DMS153 treated with DMSO at 0.1 percent for 48 hours (cell line): ENCODE data around the gene ACTG1.

Experiments
- DNase-seq: peaks from one replicate; lab custom pipeline; 2025; ENCODE audit not compliant: unreplicated experiment; lab: John Stamatoyannopoulos, UW

The ACTG1 gene

DNA sequence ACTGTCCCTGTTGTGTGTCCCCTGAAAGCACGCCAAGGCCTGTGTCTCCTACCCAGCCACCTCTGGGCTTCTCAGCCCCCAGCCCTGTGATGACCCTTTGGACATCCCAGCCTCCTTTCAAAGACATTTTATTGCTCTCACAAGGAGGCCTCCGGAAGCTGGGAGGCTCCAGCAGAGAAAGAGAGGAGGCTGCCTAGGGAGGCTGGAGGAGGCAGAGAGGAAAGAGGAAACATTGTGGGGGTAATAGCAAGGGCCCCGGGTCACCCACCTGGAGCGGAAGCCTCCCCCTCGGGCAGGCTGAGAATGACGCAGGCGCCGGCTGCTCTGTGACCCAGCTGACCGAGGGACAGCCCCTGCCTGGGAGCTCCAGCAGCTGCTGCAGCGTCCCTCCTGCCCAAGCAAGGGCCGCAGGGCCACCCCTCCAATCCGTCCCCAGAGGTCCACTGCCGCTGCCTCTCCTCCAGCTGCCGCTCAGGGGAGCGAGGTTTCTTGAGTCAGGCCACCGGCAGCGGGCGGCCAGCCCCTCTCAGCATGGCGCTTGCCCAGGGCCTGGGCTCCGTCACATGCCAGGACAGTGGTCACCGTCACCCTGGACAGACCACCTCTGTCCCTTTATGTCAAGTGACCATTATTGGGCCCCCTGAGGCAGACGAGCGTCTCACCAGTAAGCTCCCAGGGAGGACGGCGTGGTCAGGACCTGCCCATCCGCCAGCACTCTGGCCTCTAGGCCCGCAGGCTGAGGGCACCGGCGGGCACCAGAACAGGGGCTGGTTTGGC is 29.3 kb downstream of the ACTG1 start:
- no peak for DNase-seq

DNA sequence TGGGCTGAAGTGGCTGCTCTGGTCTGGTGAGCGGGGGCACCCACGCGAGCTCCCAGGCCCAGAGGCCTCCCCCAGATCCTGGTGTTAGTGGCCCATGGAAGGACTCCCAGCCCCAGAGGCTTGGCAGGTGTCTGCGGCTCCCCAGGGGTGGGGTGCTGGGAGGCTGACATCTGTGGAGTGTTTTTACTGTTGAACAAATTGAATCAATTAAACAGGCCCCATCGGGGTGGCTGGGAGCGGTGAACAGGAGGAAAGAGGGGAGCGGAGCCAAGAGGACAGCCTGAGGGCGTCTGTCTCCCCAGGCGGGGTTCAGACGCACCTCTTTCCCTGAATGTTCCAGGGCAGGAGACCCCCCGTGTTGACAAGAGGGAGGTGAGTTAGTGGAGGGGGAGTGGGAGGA is 29.9 kb downstream of the ACTG1 start:
- DNase-seq, result no peak

DNA sequence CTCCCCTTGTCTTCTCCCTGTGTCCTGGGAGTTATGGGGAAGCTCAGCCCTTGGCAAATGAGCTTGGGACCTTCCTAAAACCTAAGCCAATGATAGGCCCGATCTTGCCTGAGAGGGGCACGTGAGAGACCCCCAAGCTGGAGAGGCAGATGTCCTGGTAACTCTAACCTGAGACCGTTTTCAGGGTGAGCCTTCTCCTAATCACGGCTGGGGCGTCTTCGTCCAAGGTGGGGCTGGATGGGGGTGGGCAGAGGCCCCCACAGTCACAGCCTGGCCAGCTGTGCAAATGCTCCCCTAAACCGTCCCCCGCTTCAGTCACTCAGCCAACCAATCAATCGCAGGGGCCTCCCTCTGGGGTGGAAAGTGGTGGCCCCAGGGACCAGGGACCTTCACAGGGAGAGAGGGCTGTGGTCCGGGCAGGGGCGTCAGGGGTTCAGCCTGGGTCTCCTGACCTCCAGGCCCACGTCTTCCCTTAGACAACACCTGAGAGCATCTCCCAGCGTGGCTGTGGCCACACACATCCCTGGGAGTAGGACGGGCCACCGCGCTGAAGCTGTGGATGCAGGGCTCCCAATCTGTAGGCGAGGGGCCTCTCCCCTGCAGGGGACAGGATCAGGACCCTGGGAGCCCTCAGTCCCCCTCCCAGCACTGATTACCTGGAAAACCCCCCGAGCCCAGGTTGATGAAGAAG is 30.6 kb downstream of the ACTG1 start:
- DNase-seq, result no peak

DNA sequence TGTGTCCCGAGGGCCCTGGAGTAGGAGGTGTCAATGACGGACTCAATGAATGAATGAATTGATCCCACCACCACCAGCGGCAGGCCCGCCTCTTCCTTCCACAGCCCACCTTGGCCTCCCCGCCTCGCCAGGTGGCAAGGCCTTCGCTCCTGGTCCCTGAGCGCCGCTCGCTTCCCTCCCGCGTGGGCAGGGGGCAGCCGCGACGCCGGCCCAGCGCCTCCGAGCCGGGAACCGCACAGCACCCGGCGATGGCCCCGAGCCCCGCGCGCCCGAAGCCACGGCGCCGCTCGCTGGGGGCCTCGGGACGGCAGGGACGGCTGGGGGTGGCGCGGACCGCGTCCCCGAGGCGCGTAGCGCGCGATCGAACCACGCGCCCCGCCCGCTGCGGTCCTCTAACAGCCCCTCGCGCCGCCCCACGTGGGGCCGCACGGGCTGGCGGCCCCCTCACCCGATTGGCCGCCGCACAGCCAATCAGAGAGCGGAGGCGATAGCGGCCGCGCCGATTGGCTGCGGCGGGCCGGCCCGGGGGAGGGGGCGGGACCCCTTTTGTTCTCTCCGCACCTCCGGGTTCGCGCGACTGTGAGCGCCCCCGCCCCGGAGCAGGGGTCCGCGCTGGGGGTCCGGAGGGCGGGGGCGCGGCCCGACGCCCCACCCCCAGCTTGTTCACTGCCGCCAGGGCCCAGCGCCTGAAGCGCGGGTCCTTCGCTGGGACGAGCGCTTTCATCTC is 31.4 kb downstream of the ACTG1 start:
- DNase-seq, result peak; percentile 40

DNA sequence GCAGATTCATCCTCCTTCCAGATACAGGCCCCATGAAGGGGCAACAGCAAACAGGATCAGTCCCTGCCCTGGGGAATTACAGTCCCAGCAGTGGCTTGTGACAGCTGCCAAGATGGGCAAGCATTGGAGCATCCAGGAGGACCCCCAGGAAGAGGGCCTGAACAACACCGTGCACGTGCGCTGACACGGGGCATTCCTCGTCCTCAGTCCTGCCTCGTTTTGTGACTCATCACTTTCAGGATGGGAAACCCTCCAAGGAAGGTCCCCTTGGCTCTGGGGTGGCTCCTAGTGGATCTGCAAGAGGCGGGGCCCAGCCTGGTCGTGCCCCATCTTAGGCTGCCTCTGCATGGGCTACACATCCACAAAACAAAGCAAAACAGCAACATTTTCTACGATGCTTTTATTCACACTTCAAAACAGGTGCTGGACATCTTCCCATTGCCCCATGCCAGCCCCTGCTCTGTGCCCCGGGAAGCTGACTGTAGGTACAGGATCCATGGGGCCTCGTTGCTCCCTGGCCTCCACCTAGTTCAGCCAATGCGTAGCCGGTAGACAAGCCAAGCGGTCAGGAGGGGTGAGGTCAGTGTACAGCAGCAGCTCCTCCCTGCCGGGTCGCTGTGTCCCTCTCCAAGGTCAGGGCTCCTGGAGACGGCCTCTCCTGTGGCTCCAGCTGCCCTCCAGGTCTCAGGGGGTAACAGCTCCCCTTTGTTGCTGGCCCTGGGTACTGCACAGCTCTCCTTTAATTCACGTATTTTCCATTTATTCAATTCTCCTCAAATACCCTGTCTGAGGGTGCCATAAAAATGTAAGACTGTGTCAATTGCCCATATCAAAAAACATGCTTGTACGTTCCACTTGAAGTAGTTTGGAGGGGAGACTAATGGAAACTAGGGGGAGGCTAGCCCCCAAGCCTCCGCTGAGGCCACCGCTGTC is 32.2 kb downstream of the ACTG1 start:
- DNase-seq, result no peak

DNA sequence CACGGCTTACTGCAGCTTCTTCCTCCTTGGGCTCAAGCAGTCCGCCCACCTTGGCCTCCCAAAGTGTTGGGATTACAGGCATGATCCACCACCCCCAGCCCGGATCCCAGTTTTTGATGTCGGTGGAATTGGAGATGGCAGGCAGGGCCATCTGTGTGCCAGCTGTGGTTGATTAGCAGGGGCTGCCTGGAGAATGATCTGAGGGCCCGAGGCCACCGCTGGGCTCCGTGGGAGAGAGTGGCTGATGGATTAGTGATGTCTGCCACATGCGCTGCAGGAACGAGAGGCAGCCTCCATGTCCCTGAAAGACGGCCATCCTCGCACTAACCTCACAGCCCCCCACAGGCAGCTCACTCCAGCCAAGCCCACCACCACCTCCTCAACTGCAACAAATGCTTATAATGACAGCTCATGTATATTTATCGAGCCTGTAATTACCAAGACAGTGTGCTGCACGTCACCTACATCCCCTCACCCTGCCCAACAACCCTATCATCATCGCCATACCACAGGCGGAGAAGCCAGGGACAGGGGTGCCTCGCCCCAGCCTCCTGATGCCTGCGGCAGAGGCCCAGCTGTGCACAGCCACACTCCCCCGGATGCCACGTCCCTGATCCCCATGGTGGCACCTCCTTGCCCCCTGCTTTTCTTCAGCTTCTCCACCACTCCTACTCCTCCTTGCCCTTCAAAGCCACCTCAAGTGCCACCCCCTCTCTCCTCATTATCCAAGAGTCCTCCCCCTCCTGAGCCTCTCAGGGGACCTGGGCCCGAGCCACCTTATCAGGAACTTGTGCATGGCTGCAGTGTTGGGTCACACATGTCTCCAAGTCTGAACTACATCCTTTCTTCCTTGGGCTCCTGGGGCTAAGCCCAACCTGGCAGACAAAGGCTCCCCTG is 33.2 kb downstream of the ACTG1 start:
- DNase-seq, result no peak

DNA sequence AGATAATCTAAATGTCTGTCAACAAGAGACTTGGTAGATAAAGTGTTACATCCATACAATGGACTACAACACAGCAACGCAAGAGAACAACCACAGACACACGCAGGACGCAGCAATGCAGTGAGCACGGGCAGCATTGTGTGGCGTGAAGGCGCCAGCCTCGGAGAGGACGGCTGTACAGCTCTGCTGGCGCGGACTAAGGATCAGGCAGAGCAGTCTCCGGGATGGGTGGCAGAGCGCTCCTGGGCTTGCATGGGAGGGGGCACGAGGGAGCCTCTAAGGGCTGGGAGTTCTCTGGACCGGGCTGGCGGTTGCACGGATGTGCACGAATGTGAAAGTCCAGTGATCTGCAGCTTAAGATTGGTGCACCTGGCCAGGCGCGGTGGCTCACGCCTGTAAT is 34.5 kb downstream of the ACTG1 start:
- no peak for DNase-seq

DNA sequence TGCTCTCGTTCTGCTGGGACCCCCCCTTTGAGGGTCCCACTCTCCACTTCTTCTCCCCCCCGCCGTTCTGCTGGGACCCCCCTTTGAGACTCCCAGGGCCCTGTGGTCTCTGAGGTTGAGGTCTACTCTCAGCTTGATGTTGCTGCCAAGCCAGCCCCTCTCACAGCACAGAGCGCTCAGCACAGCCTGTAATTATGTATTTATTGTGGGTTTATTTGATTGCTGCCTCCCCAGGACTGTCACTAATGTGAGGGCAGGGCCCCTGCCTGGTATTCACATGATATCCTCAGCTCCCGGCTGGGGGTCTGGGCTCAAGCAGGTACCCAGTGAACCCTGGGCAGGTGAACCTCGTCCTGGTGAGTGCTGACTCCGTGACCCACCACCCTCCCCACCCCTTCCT is 35.4 kb downstream of the ACTG1 start:
- DNase-seq, result no peak

DNA sequence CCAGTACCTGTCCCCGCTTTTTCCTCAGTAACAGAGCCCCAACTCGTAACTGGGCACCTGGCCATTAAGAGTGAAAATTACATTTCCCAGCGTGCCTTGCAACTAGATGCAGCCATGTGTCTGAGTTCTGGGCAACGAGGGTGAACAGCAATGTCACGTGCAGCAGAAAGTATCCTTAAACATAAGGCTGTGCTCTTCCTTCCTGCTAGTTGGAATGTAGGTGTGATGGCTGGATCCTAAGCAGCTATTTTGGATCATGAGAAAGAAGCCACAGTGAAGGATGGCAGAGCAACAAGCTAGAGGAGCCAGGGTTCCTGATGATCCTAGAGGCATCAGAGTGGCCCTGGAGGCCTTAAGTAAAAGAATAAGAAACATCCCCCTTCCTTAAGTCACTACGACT is 36.0 kb downstream of the ACTG1 start:
- DNase-seq, result no peak

DNA sequence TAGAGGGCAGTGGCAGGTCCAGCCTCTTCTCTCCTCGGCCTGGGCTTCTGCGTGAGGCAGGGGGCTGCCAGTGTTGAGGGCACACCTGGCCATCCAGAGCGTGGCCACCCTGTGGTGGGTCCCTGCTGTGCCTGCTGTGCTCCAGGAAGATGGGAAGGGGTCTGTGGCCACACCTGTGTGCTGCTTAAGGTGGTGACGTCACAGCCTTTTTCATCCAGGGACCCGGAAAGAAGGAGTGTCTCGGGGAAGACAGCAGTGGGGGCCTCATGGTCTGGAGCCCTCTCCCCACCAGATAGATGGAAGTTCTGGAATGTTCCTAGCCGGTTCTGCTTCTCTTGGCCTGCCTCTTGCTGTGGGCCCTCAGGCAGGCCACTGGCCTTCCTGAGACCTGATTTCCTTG is 36.5 kb downstream of the ACTG1 start:
- DNase-seq, result no peak

DNA sequence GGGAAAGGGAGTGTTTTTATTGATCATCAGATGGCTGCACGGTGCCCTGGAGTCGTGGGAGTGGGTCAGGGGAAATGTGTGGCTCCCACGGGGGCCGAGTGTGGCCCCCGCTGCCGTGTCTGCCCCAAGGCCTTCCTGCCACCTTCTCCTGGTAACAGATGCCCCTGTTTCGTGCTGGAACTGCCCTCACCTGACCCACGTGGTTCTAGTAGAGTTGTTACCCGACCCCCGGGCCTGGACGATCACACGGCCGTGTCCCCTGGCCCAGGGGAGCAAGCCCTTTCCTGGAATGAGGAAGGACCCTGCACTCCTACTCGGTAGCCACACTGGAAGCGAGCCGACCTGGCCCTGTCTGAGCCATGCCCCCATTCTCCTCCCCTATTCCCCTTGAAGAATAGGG is 37.6 kb downstream of the ACTG1 start:
- DNase-seq, result no peak

DNA sequence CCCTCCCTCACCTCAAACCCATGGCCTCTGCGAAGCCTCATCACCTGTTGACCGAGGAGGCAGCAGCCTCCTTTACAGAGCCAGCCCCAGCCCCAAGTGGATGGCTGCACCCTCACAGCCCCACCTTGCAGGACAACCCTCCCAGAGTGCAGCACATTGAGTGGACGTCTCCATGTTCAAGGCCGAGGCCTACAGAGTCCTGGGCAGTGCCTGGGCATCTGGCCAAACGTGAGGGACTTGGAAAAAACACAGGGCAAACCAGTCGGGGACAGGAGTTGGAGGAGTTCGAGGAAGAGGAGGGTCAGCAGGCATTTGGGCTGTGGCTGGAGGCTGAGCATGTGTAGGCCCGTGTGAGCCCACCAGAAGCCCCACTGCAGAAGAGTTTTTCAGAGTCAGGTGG is 39.6 kb downstream of the ACTG1 start:
- no peak for DNase-seq

DNA sequence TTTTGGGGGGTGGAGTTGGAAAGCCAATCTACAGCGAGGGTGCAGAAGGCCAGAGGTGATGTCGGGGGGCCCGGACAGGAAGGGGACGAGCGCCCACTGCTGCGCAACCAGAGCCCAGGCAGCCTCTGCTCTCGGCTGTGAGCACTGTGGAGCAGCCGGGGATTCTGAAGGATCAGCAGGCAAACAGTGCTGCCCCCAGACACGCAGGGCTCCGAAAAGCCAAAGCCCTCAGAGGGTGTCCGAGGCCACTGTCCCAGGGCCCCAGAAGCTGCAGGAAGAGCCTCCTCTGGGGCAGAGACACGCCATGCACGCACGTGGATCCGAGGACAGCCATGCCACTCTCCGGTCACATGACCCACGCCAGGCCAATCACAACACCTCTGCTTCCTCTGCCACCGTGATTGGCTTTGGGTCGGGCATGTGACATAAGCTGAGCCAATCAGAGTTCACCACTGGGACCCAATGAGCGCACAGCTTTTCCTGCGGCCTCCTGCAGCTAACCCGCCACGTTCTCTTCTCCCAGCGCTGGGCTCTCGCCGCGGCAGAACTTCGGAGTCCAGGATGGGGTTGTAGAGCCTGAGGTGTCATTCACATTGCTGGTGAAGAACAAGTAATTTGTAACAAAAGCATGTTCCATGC is 40.7 kb downstream of the ACTG1 start:
- DNase-seq, result no peak

DNA sequence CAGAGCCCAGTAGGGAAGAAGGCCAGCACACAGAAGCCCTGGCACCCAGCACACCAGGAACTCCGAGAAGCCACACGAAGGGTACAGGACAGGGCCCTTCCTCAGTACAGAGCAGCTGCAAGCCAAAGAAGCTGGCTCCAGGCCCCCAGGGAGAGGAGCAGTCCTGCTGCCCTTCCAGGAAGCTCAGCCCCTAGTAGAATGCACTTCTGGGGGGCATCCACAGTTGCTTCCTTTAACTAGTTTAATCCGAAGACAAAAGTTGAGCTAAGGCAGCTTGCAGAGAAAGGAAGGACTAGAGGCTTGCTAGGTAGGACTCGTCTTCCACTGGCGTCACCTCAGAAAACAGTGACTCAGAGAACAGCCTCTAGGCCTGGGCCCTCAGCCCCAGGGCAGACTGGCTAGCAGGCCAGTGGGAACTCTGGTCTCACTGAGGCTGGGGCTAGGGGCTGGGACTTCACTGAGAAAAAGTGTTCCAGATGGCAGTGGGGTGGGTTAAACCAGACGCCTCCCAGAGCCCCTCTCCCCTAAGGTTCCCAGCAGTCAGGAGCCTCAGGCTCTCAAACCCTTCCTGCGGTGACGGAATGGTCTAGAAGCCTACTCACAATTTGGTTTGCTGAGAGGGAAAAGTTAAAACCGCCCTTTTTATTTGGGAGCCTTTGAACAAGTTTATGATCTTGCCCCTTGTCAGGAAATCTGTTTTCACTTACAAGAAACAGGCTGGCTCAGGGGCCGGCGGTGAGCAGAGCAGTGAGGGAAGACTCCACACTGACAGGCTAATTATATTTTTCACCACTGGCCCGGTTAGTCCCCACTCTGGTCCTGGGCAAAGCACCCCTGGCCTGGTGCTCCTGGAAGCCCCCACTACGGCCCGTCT is 41.4 kb downstream of the ACTG1 start:
- no peak for DNase-seq

DNA sequence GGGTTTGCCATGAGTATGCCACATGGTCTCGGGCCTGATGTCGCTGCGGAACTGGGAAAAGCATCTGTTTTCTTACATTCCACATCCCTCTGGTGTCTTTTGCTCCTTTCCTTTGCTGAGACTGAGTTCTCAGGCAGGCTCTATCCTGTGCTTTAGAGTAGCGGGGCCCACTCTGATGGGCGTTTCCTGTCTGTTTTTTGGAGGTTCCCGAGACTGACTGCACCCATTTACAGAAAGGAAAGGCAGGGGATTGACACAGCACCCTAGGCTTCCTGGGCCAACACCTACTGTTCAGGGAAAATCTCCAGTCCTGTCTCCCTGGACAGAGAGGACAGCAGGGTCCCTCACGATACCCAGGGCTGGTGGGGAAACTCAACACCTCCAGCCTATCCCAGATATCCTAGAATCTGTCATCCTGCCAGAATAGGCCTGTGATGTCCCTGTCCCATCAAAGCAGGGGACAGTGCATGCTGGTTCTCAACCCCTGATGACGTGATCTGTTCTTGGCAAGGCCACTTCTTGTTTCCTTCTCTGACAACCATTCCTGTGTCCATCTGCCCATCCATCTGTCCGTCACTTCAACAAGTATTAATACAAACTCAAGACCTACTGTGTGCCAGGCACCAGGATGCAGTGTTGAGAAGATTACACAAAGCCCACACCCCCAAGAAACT is 42.2 kb downstream of the ACTG1 start:
- DNase-seq, result no peak

DNA sequence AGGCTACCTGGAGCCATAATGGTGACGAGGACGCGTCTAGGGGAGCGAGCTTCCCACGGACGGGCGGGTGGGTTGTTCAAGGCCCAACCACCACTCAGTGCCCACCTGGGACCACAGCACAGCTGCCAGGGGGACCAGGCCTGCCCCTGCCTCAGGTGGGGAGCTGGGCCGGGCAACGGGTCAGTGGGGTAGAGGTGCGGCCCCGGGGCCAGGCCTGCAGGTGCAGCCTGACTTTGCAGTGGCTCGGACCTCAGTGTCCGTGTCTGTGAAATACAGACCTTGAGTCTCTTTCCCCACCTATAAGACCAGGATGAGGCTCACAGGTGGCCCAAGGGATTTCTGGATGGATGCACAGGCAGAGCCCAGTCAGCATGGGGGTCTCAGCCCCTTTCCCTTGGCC is 43.3 kb downstream of the ACTG1 start:
- no peak for DNase-seq

DNA sequence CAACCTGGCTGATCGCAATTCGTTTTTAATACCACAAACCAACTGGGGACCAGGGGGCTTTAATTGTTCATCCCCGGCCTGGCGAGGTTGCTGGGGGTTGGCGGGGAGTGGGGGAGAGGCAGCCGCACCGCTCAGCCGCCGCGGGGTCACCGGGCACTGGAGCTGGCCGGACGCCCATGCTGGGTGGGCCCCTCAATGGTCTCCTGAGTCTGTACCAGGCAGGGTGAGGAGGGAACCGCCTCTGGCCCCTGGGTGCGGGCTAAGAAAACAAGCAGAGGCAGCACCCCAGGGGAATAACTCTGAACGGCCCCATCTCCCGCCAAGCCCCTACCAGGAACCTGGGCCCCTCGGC is 43.9 kb downstream of the ACTG1 start:
- no peak for DNase-seq

DNA sequence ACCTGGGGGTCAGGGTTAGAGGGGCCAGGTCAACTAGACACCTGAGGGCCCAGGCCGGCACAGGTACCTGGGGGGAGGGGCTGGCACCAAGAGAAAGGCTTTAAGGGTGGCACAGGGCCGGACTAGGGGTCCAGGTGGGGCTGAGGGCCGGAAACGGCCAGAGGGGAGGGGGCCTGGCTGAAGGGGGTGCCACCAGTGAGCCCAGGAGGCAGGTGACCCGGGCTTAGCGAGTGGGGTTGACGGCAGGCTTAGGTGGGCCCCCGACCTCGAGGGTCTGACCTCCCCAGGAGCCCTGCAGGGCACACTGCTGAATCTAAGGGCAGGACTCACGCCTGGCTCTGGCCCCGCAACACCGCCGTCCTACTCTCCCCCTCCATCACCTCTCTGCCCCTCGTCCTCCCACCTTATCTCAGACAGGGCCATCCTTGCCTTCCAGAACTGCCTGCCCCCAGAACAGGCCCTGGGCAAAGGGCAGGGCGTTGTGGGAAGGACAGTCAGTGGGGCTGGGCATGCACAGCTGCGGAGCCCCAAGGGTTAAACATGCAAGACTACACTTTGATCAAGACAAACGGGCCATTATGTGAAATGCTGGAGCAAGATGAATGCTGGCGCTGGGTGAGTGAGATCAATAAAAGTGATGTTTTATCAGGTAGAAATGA is 44.4 kb downstream of the ACTG1 start:
- no peak for DNase-seq
